SK-N-SH (cell line): ENCODE results near the gene FRYL. TPM values are rescaled to one million over a fixed set of nuclear protein-coding genes. Genes with fewer than 3 reads are reported as not detected.

ENCODE experiments used
- CTCF ChIA-PET: fragments of 300-600, 350-600 bp; formaldehyde crosslinking; extraction: SDS; loops from one replicate; lab custom pipeline; 2021; lab: Yijun Ruan, JAX
- POLR2A ChIA-PET: fragments of 350-600 bp; sonication (Branson Sonifier 250); formaldehyde crosslinking; extraction: SDS; loops from one replicate; lab custom pipeline; 2020; ENCODE audit warnings: antibody characterized with exemption, inconsistent platforms; lab: Yijun Ruan, JAX
- DNase-seq: peaks from one replicate; pipeline ENCODE4 v3.0.0; 2012
- H2AFZ ChIP-seq: fragments of 200-600 bp; sonication (generic); 2 replicates; pipeline ENCODE4 v1.8.1; 2016; ENCODE audit warnings: antibody characterized with exemption, mild to moderate bottlenecking, low read depth
- H3F3A ChIP-seq: fragments of 200-600 bp; sonication (generic); replicated peaks from 2 replicates; pipeline ENCODE3; 2016; ENCODE audit warnings: antibody characterized with exemption, mild to moderate bottlenecking; ENCODE audit not compliant: insufficient read depth
- H3K27ac ChIP-seq, 2 experiments: fragments of 200-500 bp in 1 of 2; fragments of 200-600 bp in 1 of 2; sonication (Bioruptor generic) in 1 of 2; sonication (generic), shearing (Covaris generic) in 1 of 2; 2 replicates each; pipeline versions ENCODE4 v1.5.1 to v1.6.1; 2014 to 2016; ENCODE audit warnings: low read depth in 2 of 2, inconsistent platforms in 1 of 2, low read length in 1 of 2, mild to moderate bottlenecking in 1 of 2, mixed read lengths in 1 of 2
- H3K27me3 ChIP-seq: fragments of 200-600 bp; sonication (generic), shearing (Covaris generic); 2 replicates; pipeline ENCODE4 v1.6.1; 2016; ENCODE audit warnings: mixed run types; ENCODE audit not compliant: insufficient read depth
- H3K36me3 ChIP-seq, 2 experiments: fragments of 200-500 bp in 1 of 2; fragments of 200-600 bp in 1 of 2; sonication (Bioruptor generic) in 1 of 2; sonication (generic) in 1 of 2; replicated peaks in 1 of 2; 2 replicates each; pipeline versions ENCODE3 to v1.5.1; 2014 to 2016; ENCODE audit warnings: low read length in 1 of 2, mild to moderate bottlenecking in 1 of 2; ENCODE audit not compliant: insufficient read depth in 2 of 2, control insufficient read depth in 1 of 2
- H3K4me1 ChIP-seq, 2 experiments: fragments of 200-500 bp in 1 of 2; fragments of 200-600 bp in 1 of 2; sonication (Bioruptor generic) in 1 of 2; sonication (generic), shearing (Covaris generic) in 1 of 2; 2 replicates each; pipeline versions ENCODE4 v1.5.1 to v1.6.1; 2014 to 2016; ENCODE audit warnings: low read depth in 1 of 2, low read length in 1 of 2, mixed run types in 1 of 2; ENCODE audit not compliant: insufficient read depth in 2 of 2, control insufficient read depth in 1 of 2
- H3K4me2 ChIP-seq: fragments of 200-600 bp; sonication (generic), shearing (Covaris generic); 2 replicates; pipeline ENCODE4 v1.6.1; 2017; ENCODE audit warnings: mixed run types
- H3K4me3 ChIP-seq, 2 experiments: fragments of 200-500 bp in 1 of 2; fragments of 200-600 bp in 1 of 2; sonication (Bioruptor generic) in 1 of 2; sonication (generic), shearing (Covaris generic) in 1 of 2; 2 replicates each; pipeline versions ENCODE4 v1.5.1 to v1.8.1; 2014 to 2016; ENCODE audit warnings: low read depth in 2 of 2, inconsistent platforms in 1 of 2, low read length in 1 of 2, mild to moderate bottlenecking in 1 of 2, mixed read lengths in 1 of 2, moderate library complexity in 1 of 2
- H3K79me2 ChIP-seq: fragments of 200-600 bp; sonication (generic); 2 replicates; pipeline ENCODE4 v1.8.1; 2017; ENCODE audit warnings: mild to moderate bottlenecking; ENCODE audit not compliant: insufficient read depth
- H3K9ac ChIP-seq: fragments of 200-600 bp; sonication (generic); 2 replicates; pipeline ENCODE4 v1.6.1; 2017; ENCODE audit warnings: mixed run types
- H3K9me2 ChIP-seq: fragments of 200-600 bp; sonication (generic); 2 replicates; pipeline ENCODE4 v1.6.1; 2017; ENCODE audit warnings: mixed run types
- H3K9me3 ChIP-seq: fragments of 200-600 bp; sonication (generic); 2 replicates; pipeline ENCODE4 v1.6.1; 2017; ENCODE audit warnings: mixed run types, mild to moderate bottlenecking, moderate library complexity
- H4K20me1 ChIP-seq: fragments of 200-600 bp; sonication (generic); 2 replicates; pipeline ENCODE4 v1.6.1; 2017; ENCODE audit warnings: mild to moderate bottlenecking, mixed run types; ENCODE audit not compliant: insufficient read depth
- EP300 ChIP-seq, 2 experiments: IDR thresholded peaks; 2 replicates each; pipeline versions ENCODE4 v1.4.0 to v1.6.1; 2012; ENCODE audit warnings: borderline replicate concordance in 1 of 2, low read depth in 1 of 2, low read length in 1 of 2
- EZH2phosphoT487 ChIP-seq: fragments of 200-600 bp; sonication (generic); IDR thresholded peaks from 2 replicates; pipeline ENCODE4 v1.6.1; 2017; ENCODE audit warnings: low read depth, mixed run types, mild to moderate bottlenecking, antibody characterized with exemption, moderate library complexity, borderline replicate concordance
- FOSL2 ChIP-seq: IDR thresholded peaks from 2 replicates; pipeline ENCODE4 v1.4.0; 2012; ENCODE audit warnings: low read depth, mild to moderate bottlenecking, moderate library complexity, borderline replicate concordance
- FOXM1 ChIP-seq: IDR thresholded peaks from 2 replicates; pipeline ENCODE4 v1.4.0; 2012; ENCODE audit warnings: low read depth, mild to moderate bottlenecking
- GABPA ChIP-seq: IDR thresholded peaks from 2 replicates; pipeline ENCODE4 v1.4.0; 2012; ENCODE audit warnings: low read depth, mild to moderate bottlenecking
- GATA2 ChIP-seq: sonication (generic); formaldehyde crosslinking; IDR thresholded peaks from 2 replicates; pipeline ENCODE4 v1.5.0; 2020; ENCODE audit warnings: mild to moderate bottlenecking, missing genetic modification reagents
- MAX ChIP-seq: IDR thresholded peaks from 2 replicates; pipeline ENCODE4 v1.4.0; 2012; ENCODE audit warnings: low read depth
- MEF2A ChIP-seq: IDR thresholded peaks from 2 replicates; pipeline ENCODE4 v1.4.0; 2012; ENCODE audit warnings: low read depth, borderline replicate concordance
- NFIC ChIP-seq: IDR thresholded peaks from 2 replicates; pipeline ENCODE4 v1.4.0; 2012; ENCODE audit warnings: borderline replicate concordance
- NRF1 ChIP-seq: IDR thresholded peaks from 2 replicates; pipeline ENCODE4 v1.6.1; 2012; ENCODE audit warnings: low read depth, mild to moderate bottlenecking, low read length
- PBX3 ChIP-seq: IDR thresholded peaks from 2 replicates; pipeline ENCODE4; 2012
- POLR2AphosphoS5 ChIP-seq: IDR thresholded peaks from 2 replicates; pipeline ENCODE4 v1.6.1; 2012; ENCODE audit warnings: low read depth, low read length
- RAD21 ChIP-seq: IDR thresholded peaks from 2 replicates; pipeline ENCODE4 v1.6.1; 2012; ENCODE audit warnings: mild to moderate bottlenecking, low read length
- SIN3A ChIP-seq: IDR thresholded peaks from 2 replicates; pipeline ENCODE4 v1.6.1; 2012; ENCODE audit warnings: low read depth, mild to moderate bottlenecking, low read length, moderate library complexity, borderline replicate concordance
- SMC3 ChIP-seq: IDR thresholded peaks from 2 replicates; pipeline ENCODE4 v1.6.1; 2012; ENCODE audit warnings: low read depth, low read length, improper control_type of control experiment
- TAF1 ChIP-seq: IDR thresholded peaks from 2 replicates; pipeline ENCODE4 v1.6.1; 2012; ENCODE audit warnings: low read depth, mild to moderate bottlenecking, low read length, moderate library complexity, borderline replicate concordance
- TCF12 ChIP-seq: IDR thresholded peaks from 2 replicates; pipeline ENCODE4 v1.4.0; 2012
- YY1 ChIP-seq: IDR thresholded peaks from 2 replicates; pipeline ENCODE4 v1.4.0; 2012; ENCODE audit warnings: low read depth, mild to moderate bottlenecking
- WGBS: methylation state at CpG from one replicate; pipeline ENCODE4 v1.1.6; 2017; ENCODE audit warnings: low lambda C conversion rate; 5-methylcytosine and 5-hydroxymethylcytosine counted together
- polyA plus RNA-seq, 3 experiments: library from polyadenylated mRNA; depleted of rRNA; stranded (reverse); fragments of >200 nt; gene quantifications; 2 replicates each; pipeline ENCODE4 v1.2.3, GENCODE V29; 2012
- TF ChIP-seq, protein P1 (sequence below): IDR thresholded peaks from 2 replicates; pipeline ENCODE4 v1.6.1; 2012; ENCODE audit warnings: mild to moderate bottlenecking, low read depth, low read length, moderate library complexity
- TF ChIP-seq, protein P2 (sequence below): fragments of 150-350 bp; IDR thresholded peaks from 2 replicates; pipeline ENCODE4 v1.6.1; 2017; ENCODE audit warnings: antibody characterized with exemption, low read length, low read depth, borderline replicate concordance

Gene FRYL
- polyA plus RNA-seq, 1 of the 3 experiments (the other 2 are of a cell fraction): 8.2 TPM

DNA sequence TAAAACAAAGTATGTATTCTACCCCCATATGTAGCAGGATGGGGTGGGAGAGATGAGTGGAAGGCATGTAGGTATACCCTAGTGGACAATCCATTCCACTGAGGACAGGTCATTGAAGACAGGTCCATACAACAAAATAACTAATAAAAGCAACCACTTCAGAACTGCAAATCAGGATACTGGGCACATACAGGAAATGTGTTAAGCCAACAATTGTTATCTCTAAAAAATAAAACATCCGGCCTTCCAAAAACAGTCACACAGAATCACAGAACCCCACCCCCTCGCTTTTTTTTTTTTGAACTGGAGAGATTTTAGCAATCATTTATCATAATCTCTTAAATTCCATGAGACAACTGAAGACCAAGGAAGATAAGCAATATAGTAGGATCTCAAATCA lies 112.9 kb downstream of the FRYL start:
- no peak for DNase-seq
- 81% methylated on average over 2 of the region's 2 CpGs for WGBS
- no peak overlapping the region for H3K27ac ChIP-seq
- POLR2A ChIA-PET: no interaction called here
- no peak overlapping the region for H2AFZ ChIP-seq
- peaks cover 63% of the 10 kb centered on the region for H3K79me2 ChIP-seq
- H3K4me2 ChIP-seq: no peak overlapping the region
- peaks cover 0 to 6% of the 10 kb centered on the region in 2 experiments for H3K36me3 ChIP-seq
- TF ChIP-seq NRF1: no peak
- TF ChIP-seq FOXM1: no peak
- no peak for TF ChIP-seq TAF1
- TF ChIP-seq EZH2phosphoT487: no peak
- TF ChIP-seq SIN3A: no peak
- no peak for TF ChIP-seq RAD21
- no peak for TF ChIP-seq EP300 (IDR thresholded peaks at IDR 0.05; ENCODE audit: borderline replicate concordance in 1 of 2, low read depth in 1 of 2, low read length in 1 of 2)
- TF ChIP-seq SMC3: no peak
- no peak for TF ChIP-seq MAX
- no peak for TF ChIP-seq PBX3
- TF ChIP-seq YY1: no peak
- H3K27me3 ChIP-seq: no peaks in the 10 kb centered on the region
- no peak overlapping the region for H3K4me3 ChIP-seq
- peaks cover 0 to 8% of the 10 kb centered on the region in 2 experiments; a peak in 1 of 4 replicates for H3K4me1 ChIP-seq
- CTCF ChIA-PET: interaction anchor here (0.6 to 1.4 kb wide), 3 partner anchors 89 to 109 kb away, joined by 3 to 4 read pairs (median 3); no protein-coding TSS in a partner anchor
- 0 out of 2 replicates have a peak, but pooled peaks cover 8% of the 10 kb centered on the region for H4K20me1 ChIP-seq
- no peaks in the 10 kb centered on the region for H3K9me2 ChIP-seq
- H3K9ac ChIP-seq: no peak overlapping the region
- no peaks in the 10 kb centered on the region for H3K9me3 ChIP-seq
- H3F3A ChIP-seq: peaks cover 10% of the 10 kb centered on the region

DNA sequence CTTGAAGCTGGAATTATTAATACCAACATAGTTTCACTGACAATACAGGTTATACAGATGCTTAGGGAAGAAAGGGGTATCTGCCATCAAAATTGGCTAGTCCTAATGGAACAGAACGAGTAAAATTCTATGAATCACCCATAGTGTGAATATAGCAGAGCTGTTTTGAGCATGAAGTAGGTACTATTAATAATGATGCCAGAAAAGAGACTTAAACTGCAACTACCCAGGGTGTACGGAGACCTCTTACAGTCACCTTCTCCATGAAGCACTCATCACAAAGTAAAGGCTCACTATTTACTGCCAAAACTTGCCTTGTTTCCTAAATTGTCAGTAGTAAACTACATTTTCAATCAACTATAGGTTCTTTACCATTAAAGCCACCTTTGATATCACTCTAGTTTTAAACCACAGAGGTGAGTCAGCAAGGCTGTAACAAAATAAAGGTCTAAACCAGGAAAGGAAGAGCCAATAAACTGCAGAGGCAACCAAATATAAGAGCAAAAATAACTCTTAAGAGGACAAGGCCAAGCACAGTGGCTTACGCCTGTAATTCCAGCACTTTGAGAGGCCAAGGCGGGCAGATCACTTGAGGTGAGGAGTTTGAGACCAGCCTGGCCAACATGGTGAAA lies 114.4 kb downstream of the FRYL start:
- Histone ChIP-seq H3K27ac (no peak overlapping the region), H3K79me2 (peaks cover 65% of the 10 kb centered on the region), H4K20me1 (0 out of 2 replicates have a peak, but pooled peaks cover 16% of the 10 kb centered on the region), H2AFZ (no peak overlapping the region), H3K27me3 (no peaks in the 10 kb centered on the region), H3K36me3 (peaks cover 0 to 6% of the 10 kb centered on the region in 2 experiments), H3K4me3 (no peak overlapping the region), H3K4me2 (no peak overlapping the region), H3F3A (peaks cover 10% of the 10 kb centered on the region), H3K9me2 (no peaks in the 10 kb centered on the region), H3K4me1 (peaks cover 0 to 8% of the 10 kb centered on the region in 2 experiments; a peak in 1 of 4 replicates), H3K9ac (no peak overlapping the region), H3K9me3 (no peaks in the 10 kb centered on the region)
- ChIA-PET CTCF (no interaction called here), POLR2A (no interaction called here)
- DNase-seq: no peak
- WGBS: 84% methylated on average over 4 of the region's 4 CpGs
- TF ChIP-seq MEF2A (no peak), GATA2 (CRISPR knock-in tag) (no peak), POLR2AphosphoS5 (no peak), EZH2phosphoT487 (no peak), SIN3A (no peak), GABPA (no peak), SMC3 (no peak), NFIC (no peak), TCF12 (no peak), FOSL2 (no peak; the same call in 1 of the 2 replicates), YY1 (no peak), PBX3 (no peak), NRF1 (no peak)
- TF ChIP-seq, protein P1, sequence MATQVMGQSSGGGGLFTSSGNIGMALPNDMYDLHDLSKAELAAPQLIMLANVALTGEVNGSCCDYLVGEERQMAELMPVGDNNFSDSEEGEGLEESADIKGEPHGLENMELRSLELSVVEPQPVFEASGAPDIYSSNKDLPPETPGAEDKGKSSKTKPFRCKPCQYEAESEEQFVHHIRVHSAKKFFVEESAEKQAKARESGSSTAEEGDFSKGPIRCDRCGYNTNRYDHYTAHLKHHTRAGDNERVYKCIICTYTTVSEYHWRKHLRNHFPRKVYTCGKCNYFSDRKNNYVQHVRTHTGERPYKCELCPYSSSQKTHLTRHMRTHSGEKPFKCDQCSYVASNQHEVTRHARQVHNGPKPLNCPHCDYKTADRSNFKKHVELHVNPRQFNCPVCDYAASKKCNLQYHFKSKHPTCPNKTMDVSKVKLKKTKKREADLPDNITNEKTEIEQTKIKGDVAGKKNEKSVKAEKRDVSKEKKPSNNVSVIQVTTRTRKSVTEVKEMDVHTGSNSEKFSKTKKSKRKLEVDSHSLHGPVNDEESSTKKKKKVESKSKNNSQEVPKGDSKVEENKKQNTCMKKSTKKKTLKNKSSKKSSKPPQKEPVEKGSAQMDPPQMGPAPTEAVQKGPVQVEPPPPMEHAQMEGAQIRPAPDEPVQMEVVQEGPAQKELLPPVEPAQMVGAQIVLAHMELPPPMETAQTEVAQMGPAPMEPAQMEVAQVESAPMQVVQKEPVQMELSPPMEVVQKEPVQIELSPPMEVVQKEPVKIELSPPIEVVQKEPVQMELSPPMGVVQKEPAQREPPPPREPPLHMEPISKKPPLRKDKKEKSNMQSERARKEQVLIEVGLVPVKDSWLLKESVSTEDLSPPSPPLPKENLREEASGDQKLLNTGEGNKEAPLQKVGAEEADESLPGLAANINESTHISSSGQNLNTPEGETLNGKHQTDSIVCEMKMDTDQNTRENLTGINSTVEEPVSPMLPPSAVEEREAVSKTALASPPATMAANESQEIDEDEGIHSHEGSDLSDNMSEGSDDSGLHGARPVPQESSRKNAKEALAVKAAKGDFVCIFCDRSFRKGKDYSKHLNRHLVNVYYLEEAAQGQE: no peak
- TF ChIP-seq, protein P2, sequence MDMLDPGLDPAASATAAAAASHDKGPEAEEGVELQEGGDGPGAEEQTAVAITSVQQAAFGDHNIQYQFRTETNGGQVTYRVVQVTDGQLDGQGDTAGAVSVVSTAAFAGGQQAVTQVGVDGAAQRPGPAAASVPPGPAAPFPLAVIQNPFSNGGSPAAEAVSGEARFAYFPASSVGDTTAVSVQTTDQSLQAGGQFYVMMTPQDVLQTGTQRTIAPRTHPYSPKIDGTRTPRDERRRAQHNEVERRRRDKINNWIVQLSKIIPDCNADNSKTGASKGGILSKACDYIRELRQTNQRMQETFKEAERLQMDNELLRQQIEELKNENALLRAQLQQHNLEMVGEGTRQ: no peak
